ENCODE results near the gene MAP3K3.

GRCh38 chr17:63706336-63707082 is 84.3 kb downstream of the MAP3K3 start:
- TF ChIP-seq POLR2A (IDR thresholded peaks at IDR 0.05; ENCODE audit: low read length), result no peak
- TF ChIP-seq MAFK (IDR thresholded peaks at IDR 0.05; ENCODE audit: partially characterized antibody), result no peak
- TF ChIP-seq CTCF (IDR thresholded peaks at IDR 0.05), result no peak
- no peak for TF ChIP-seq POLR2AphosphoS2 (conservative IDR thresholded peaks at IDR 0.05; ENCODE audit: low read length)
- no peak for TF ChIP-seq SMC3 (IDR thresholded peaks at IDR 0.05)
- no peak for TF ChIP-seq GATA3 (IDR thresholded peaks at IDR 0.05; ENCODE audit: borderline replicate concordance)

All from A549 (cell line).